Caco-2 (cell line): Measurements from ENCODE around the gene DLL1. TPM values are rescaled to one million over a fixed set of nuclear protein-coding genes. Genes with fewer than 3 reads are reported as not detected.

Experiments used
- BruUV-seq: library from RNA; stranded (reverse); fragments of 400-500 nt; replicated peaks from 2 replicates; lab custom pipeline; 2021; lab: Mats Ljungman, UMichigan
- CTCF ChIA-PET: fragments of 300-600 bp; sonication (Branson Sonifier 250); formaldehyde crosslinking; loops from one replicate; lab custom pipeline; 2022; ENCODE audit warnings: antibody characterized with exemption; lab: Charles Lee
- POLR2A ChIA-PET: fragments of 300-600 bp; sonication (Branson Sonifier 250); formaldehyde crosslinking; loops from one replicate; lab custom pipeline; 2022; ENCODE audit warnings: antibody characterized with exemption; lab: Charles Lee
- DNase-seq, 2 experiments: peaks; one replicate each; pipeline versions ENCODE4 v3.0.0 to v3.0.0-alpha.2; 2020 to 2022
- H3K27me3 ChIP-seq: replicated peaks from 2 replicates; pipeline ENCODE4 v1.6.0; 2011; ENCODE audit warnings: low read length; ENCODE audit not compliant: control insufficient read depth, insufficient read depth
- H3K36me3 ChIP-seq: 2 replicates; pipeline ENCODE4 v1.5.1; 2011; ENCODE audit warnings: low read length; ENCODE audit not compliant: control insufficient read depth, insufficient read depth
- H3K4me1 ChIP-seq: fragments of 250-450 bp; sonication (Bioruptor Pico); 2 replicates; pipeline ENCODE4 v1.5.1; 2020; ENCODE audit warnings: mild to moderate bottlenecking
- H3K4me3 ChIP-seq: 2 replicates; pipeline ENCODE4 v1.5.1; 2011; ENCODE audit warnings: low read depth, mild to moderate bottlenecking, control low read depth, low read length
- H3K9me3 ChIP-seq: fragments of 250-450 bp; sonication (Bioruptor Pico); 2 replicates; pipeline ENCODE4 v1.5.1; 2020; ENCODE audit warnings: mild to moderate bottlenecking, moderate library complexity
- H3K27ac Mint-ChIP-seq: one replicate; pipeline ENCODE4 v1.8.0; 2022; ENCODE audit warnings: mixed read lengths; ENCODE audit not compliant: unreplicated experiment
- H3K27me3 Mint-ChIP-seq: one replicate; pipeline ENCODE4 v1.8.0; 2022; ENCODE audit warnings: mixed read lengths; ENCODE audit not compliant: insufficient read depth, unreplicated experiment
- H3K36me3 Mint-ChIP-seq: one replicate; pipeline ENCODE4 v1.8.0; 2022; ENCODE audit warnings: mild to moderate bottlenecking, mixed read lengths; ENCODE audit not compliant: insufficient read depth, unreplicated experiment
- H3K4me1 Mint-ChIP-seq: one replicate; pipeline ENCODE4 v1.8.0; 2022; ENCODE audit warnings: low read depth, mixed read lengths; ENCODE audit not compliant: unreplicated experiment
- H3K4me3 Mint-ChIP-seq: one replicate; pipeline ENCODE4 v1.8.0; 2022; ENCODE audit warnings: mild to moderate bottlenecking, moderate library complexity, mixed read lengths; ENCODE audit not compliant: unreplicated experiment
- H3K9me3 Mint-ChIP-seq: one replicate; pipeline ENCODE4 v1.8.0; 2022; ENCODE audit warnings: mixed read lengths; ENCODE audit not compliant: unreplicated experiment
- intact Hi-C: fragments of 100-400 bp; cut with micrococcal nuclease; formaldehyde crosslinking; loops from one replicate; pipeline ENCODE4 v1.10.0; 2022; ENCODE audit not compliant: unreplicated experiment
- total RNA-seq: library from RNA; stranded (reverse); gene quantifications from 2 replicates; pipeline ENCODE4 v1.2.3, GENCODE V29; 2022
- TF ChIP-seq, protein P1 (sequence below), 2 experiments: fragments of 200-600 bp in 1 of 2; IDR thresholded peaks; 1 replicate in 1 of 2; 2 replicates in 1 of 2; pipeline versions ENCODE4 v1.5.1 to v1.8.0; 2011 to 2022; ENCODE audit warnings: antibody characterized with exemption in 1 of 2, control low read depth in 1 of 2, inconsistent platforms in 1 of 2, low read depth in 1 of 2, low read length in 1 of 2, mild to moderate bottlenecking in 1 of 2, moderate library complexity in 1 of 2; ENCODE audit not compliant: insufficient read depth in 1 of 2, severe bottlenecking in 1 of 2, unreplicated experiment in 1 of 2

DLL1 gene
- total RNA-seq, 1 experiment from 2014 or later, result 6.6 TPM

DNA sequence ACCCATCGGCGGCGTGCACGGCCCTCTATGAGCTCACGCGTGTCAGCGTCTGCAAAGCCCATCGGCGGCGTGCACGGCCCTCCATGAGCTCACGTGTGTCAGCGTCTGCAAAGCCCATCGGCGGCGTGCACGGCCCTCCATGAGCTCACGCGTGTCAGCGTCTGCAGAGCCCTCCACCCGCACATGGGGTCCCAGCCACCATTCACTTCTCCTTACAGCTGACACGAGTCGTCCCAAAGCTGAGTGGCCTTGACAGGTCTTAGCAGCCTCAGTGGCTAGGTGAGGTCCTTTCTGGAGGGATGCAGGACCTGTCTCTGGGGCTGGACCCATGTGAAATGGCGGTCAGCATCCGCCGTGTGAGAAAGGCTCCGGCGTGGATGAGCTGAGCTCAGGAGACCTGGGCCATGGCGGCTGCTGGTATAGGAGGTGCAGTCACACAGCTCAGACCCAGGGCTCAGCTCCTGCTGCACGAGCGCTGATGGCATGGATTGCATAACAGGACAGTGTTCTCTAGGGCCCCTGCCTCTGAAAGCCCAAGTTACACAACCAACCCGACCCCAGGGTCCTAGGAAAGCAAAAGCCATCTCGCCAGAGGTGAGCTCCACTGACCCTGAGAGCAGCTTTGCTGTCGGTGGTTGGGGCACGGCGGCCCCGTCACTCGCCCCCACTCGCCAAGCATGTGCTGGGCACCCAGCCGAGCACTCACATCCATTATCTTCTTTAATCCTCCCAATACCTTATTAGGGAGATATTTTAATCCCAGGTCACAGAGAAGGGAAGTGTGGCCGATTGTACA lies 38.9 kb downstream of the DLL1 start:
- Mint-ChIP-seq H3K4me1 (no peaks in the 10 kb centered on the region), H3K36me3 (no peaks in the 10 kb centered on the region), H3K27me3 (no peaks in the 10 kb centered on the region), H3K9me3 (no peaks in the 10 kb centered on the region), H3K27ac (no peak overlapping the region), H3K4me3 (no peak overlapping the region)
- POLR2A ChIA-PET, result no interaction called here
- BruUV-seq, result no TSS peak
- no peak overlapping the region for H3K4me3 ChIP-seq
- no peak for DNase-seq
- H3K4me1 ChIP-seq, result no peaks in the 10 kb centered on the region
- H3K36me3 ChIP-seq, result no peaks in the 10 kb centered on the region
- intact Hi-C loops, result no loop called here
- H3K27me3 ChIP-seq, result no peaks in the 10 kb centered on the region
- CTCF ChIA-PET, result no interaction called here
- TF ChIP-seq, protein P1, sequence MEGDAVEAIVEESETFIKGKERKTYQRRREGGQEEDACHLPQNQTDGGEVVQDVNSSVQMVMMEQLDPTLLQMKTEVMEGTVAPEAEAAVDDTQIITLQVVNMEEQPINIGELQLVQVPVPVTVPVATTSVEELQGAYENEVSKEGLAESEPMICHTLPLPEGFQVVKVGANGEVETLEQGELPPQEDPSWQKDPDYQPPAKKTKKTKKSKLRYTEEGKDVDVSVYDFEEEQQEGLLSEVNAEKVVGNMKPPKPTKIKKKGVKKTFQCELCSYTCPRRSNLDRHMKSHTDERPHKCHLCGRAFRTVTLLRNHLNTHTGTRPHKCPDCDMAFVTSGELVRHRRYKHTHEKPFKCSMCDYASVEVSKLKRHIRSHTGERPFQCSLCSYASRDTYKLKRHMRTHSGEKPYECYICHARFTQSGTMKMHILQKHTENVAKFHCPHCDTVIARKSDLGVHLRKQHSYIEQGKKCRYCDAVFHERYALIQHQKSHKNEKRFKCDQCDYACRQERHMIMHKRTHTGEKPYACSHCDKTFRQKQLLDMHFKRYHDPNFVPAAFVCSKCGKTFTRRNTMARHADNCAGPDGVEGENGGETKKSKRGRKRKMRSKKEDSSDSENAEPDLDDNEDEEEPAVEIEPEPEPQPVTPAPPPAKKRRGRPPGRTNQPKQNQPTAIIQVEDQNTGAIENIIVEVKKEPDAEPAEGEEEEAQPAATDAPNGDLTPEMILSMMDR (IDR thresholded peaks at IDR 0.05; ENCODE audit: insufficient read depth in 1 of 2, low read depth in 1 of 2, low read length in 1 of 2, severe bottlenecking in 1 of 2, unreplicated experiment in 1 of 2), result no peak
- H3K9me3 ChIP-seq, result no peaks in the 10 kb centered on the region

DNA sequence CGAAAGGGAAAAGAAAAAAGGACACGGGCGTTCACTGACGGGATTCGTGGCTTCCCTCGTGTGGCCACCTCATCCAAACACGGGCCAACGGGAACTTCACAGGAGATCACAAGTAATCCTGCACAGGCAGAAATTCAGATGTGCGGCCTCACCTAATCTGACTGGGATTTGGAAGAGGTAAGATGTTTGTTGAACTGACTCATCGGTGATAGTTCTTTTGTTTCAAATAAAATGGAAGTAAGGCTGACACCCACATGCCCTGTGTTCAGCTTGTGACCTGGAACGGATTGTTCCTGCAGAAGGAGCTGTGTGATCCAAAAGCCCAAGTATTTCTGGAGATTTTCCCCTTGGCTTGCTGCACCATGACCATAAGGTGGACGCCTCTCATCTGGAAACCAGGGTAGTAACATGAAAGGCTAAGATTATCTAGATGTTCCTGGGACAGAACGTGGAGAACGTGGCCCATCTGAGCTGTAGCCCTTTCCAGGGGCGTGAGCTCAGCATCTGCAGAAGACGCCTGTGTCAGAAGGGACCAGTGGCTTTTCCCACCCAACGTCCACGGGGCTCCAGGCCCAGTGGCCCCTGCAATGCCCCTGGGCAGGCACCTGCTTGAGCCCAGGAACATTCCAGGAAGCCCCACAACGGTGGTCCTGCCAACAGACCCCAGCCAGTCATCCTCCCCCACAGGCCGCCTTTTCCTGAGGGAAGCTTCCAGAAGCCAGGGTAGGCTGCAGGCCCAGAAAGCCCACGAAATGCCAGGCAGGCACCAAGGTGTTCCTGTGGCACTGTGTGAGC lies 39.7 kb downstream of the DLL1 start:
- H3K4me3 Mint-ChIP-seq, result no peak overlapping the region
- no peaks in the 10 kb centered on the region for H3K4me1 Mint-ChIP-seq
- intact Hi-C loops, result no loop called here
- no peak for DNase-seq
- Histone ChIP-seq H3K4me1 (no peaks in the 10 kb centered on the region), H3K36me3 (no peaks in the 10 kb centered on the region), H3K9me3 (no peaks in the 10 kb centered on the region), H3K4me3 (no peak overlapping the region), H3K27me3 (no peaks in the 10 kb centered on the region)
- TF ChIP-seq, protein P1 (IDR thresholded peaks at IDR 0.05; ENCODE audit: insufficient read depth in 1 of 2, low read depth in 1 of 2, low read length in 1 of 2, severe bottlenecking in 1 of 2, unreplicated experiment in 1 of 2), result no peak
- H3K27me3 Mint-ChIP-seq, result no peaks in the 10 kb centered on the region
- H3K9me3 Mint-ChIP-seq, result no peaks in the 10 kb centered on the region
- POLR2A ChIA-PET, result no interaction called here
- no TSS peak for BruUV-seq
- H3K36me3 Mint-ChIP-seq, result no peaks in the 10 kb centered on the region
- CTCF ChIA-PET, result no interaction called here
- H3K27ac Mint-ChIP-seq, result no peak overlapping the region

DNA sequence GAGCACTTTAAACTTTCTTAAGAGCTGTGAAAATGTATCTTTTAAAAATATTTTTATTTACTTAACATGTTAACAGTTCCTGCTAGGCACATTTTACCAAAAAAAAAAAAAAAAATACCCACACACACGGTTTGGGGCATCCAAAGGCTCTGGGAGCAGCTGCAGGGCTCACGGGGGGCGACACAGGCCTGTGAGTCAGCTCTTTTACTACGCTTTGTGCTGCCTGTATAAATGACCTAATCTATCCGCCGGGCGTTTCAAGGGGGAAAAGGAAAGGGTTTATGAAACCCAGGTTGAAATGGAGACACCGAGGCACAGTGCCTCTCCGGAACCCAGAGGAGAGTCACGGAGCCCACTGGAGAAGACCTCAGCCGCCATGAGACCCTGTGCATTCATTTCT lies 40.4 kb downstream of the DLL1 start:
- Histone ChIP-seq H3K27me3 (no peaks in the 10 kb centered on the region), H3K4me3 (no peak overlapping the region), H3K36me3 (no peaks in the 10 kb centered on the region), H3K4me1 (no peaks in the 10 kb centered on the region), H3K9me3 (no peaks in the 10 kb centered on the region)
- POLR2A ChIA-PET, result no interaction called here
- Mint-ChIP-seq H3K4me1 (no peaks in the 10 kb centered on the region), H3K36me3 (no peaks in the 10 kb centered on the region), H3K27ac (no peak overlapping the region), H3K27me3 (no peaks in the 10 kb centered on the region), H3K9me3 (no peaks in the 10 kb centered on the region), H3K4me3 (no peak overlapping the region)
- intact Hi-C loops, result no loop called here
- no peak for DNase-seq
- CTCF ChIA-PET, result no interaction called here
- TF ChIP-seq, protein P1 (IDR thresholded peaks at IDR 0.05; ENCODE audit: insufficient read depth in 1 of 2, low read depth in 1 of 2, low read length in 1 of 2, severe bottlenecking in 1 of 2, unreplicated experiment in 1 of 2), result no peak
- BruUV-seq, result no TSS peak
